Measurements from ENCODE around the gene SEC16B.

GRCh38 chr1:177934461-177934860 lies 35.4 kb downstream of the SEC16B start:
- TF ChIP-seq EZH2phosphoT487 (IDR thresholded peaks at IDR 0.05; ENCODE audit: insufficient read depth, low read depth): no peak
- TF ChIP-seq EZH2 (IDR thresholded peaks at IDR 0.05; ENCODE audit: insufficient read depth, poor library complexity, severe bottlenecking): no peak

Measured in GM23248 (cell line).